ENCODE results near the gene RFX8. TPM values are rescaled to one million over a fixed set of nuclear protein-coding genes. Genes with fewer than 3 reads are reported as not detected.

RFX8 gene
- polyA plus RNA-seq, 1 of the 3 experiments (the other 2 are of a cell fraction) = 0.07 TPM

- H3K27ac ChIP-seq (ENCODE audit: low read depth in 2 of 2, low read length in 1 of 2) = no peak overlapping the region
Measured at GRCh38 chr2:101469863-101470262, 5.0 kb downstream of the RFX8 start.

More at GRCh38 chr2:101469863-101470262, 5.0 kb downstream of the RFX8 start:
- DNase-seq = no peak
- no peaks in the 10 kb centered on the region for H3K9me3 ChIP-seq
- no peaks in the 10 kb centered on the region for H3K27me3 ChIP-seq (ENCODE audit: insufficient read depth)
- no peak overlapping the region for H3K4me3 ChIP-seq (ENCODE audit: low read depth in 2 of 2, low read length in 1 of 2)
- H3F3A ChIP-seq (replicated peaks; ENCODE audit: insufficient read depth) = no peaks in the 10 kb centered on the region
- H3K79me2 ChIP-seq (ENCODE audit: insufficient read depth) = no peaks in the 10 kb centered on the region
- no peaks in the 10 kb centered on the region for H3K36me3 ChIP-seq (replicated peaks in 1 of 2; ENCODE audit: control insufficient read depth in 1 of 2, insufficient read depth in 2 of 2, low read length in 1 of 2)
- 85% methylated on average over 3 of the region's 4 CpGs for WGBS (ENCODE audit: low lambda C conversion rate)
- ChIA-PET POLR2A (no interaction called here), CTCF (no interaction called here)
- H3K9ac ChIP-seq = no peak overlapping the region
- no peaks in the 10 kb centered on the region for H4K20me1 ChIP-seq (ENCODE audit: insufficient read depth)
- H3K9me2 ChIP-seq = no peaks in the 10 kb centered on the region
- TF ChIP-seq EZH2phosphoT487 (IDR thresholded peaks at IDR 0.05; ENCODE audit: borderline replicate concordance, low read depth) = no peak
- TF ChIP-seq RAD21 (IDR thresholded peaks at IDR 0.05; ENCODE audit: low read length) = no peak
- TF ChIP-seq EP300 (IDR thresholded peaks at IDR 0.05; ENCODE audit: borderline replicate concordance in 1 of 2, low read depth in 1 of 2, low read length in 1 of 2) = no peak
- TF ChIP-seq MXI1 (IDR thresholded peaks at IDR 0.05; ENCODE audit: low read depth, low read length) = no peak
- TF ChIP-seq USF2 (IDR thresholded peaks at IDR 0.05; ENCODE audit: borderline replicate concordance, low read depth, low read length) = no peak
- no peak for TF ChIP-seq USF1 (IDR thresholded peaks at IDR 0.05; ENCODE audit: borderline replicate concordance, low read depth)
- no peak for TF ChIP-seq JUND (IDR thresholded peaks at IDR 0.05)
- no peak for TF ChIP-seq GATA2 (CRISPR knock-in tag; IDR thresholded peaks at IDR 0.05)
- no peak for TF ChIP-seq GABPA (IDR thresholded peaks at IDR 0.05; ENCODE audit: low read depth)
- TF ChIP-seq FOXM1 (IDR thresholded peaks at IDR 0.05; ENCODE audit: low read depth) = no peak
- no peak for TF ChIP-seq RFX5 (IDR thresholded peaks at IDR 0.05; ENCODE audit: low read length)
- TF ChIP-seq YY1 (IDR thresholded peaks at IDR 0.05; ENCODE audit: low read depth) = no peak
- no peak for TF ChIP-seq SIN3A (IDR thresholded peaks at IDR 0.05; ENCODE audit: borderline replicate concordance, low read depth, low read length)
- no peak for TF ChIP-seq IRF3 (IDR thresholded peaks at IDR 0.05; ENCODE audit: low read depth, low read length)
- TF ChIP-seq ELF1 (IDR thresholded peaks at IDR 0.05) = no peak
- no peak for TF ChIP-seq FOSL2 (IDR thresholded peaks at IDR 0.05; ENCODE audit: borderline replicate concordance, low read depth)
- TF ChIP-seq MEF2A (IDR thresholded peaks at IDR 0.05; ENCODE audit: borderline replicate concordance, low read depth) = no peak
- TF ChIP-seq ZBTB33 (IDR thresholded peaks at IDR 0.05; ENCODE audit: borderline replicate concordance, low read depth) = no peak
- TF ChIP-seq NRF1 (IDR thresholded peaks at IDR 0.05; ENCODE audit: low read depth, low read length) = no peak
- TF ChIP-seq CTCF (IDR thresholded peaks at IDR 0.05) = no peak
- H3K4me1 ChIP-seq (ENCODE audit: control insufficient read depth in 1 of 2, insufficient read depth in 2 of 2, low read depth in 1 of 2, low read length in 1 of 2) = no peaks in the 10 kb centered on the region; a peak in 2 of 4 replicates
- no peak overlapping the region for H3K4me2 ChIP-seq
- H2AFZ ChIP-seq (ENCODE audit: low read depth) = no peak overlapping the region

All from SK-N-SH (cell line).